ENCODE data around the gene NR1I2. TPM values are rescaled to one million over a fixed set of nuclear protein-coding genes. Genes with fewer than 3 reads are reported as not detected.
A peak's percentile ranks its signal among the peaks of the same experiment; 100 is the strongest.

NR1I2 gene
- total and polyA plus RNA-seq, 5 donors: 0.07 to 0.18 TPM; not detected in 3

DNA sequence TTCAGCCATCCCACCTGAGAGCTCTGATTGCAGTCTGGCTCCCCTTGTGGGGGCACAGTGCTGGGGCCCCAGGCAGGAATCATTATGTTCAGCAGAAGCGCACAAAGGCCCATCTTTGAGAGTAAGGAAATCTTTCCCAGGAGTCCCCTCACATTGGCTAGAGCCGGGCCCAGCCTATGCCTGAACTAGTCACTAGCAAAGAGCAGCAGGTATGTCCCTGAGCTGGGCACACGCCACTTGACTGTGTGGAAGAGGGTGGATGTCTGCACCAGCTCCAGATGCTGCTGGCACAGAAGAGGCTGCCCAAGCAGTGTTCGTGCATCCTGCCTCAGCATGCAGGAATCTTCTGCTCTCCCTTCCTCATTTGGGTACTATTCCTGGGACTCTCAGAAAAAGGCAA, 26.3 kb downstream of the NR1I2 start:
- Histone ChIP-seq H3K4me3 (ENCODE audit: low read length) (no peak overlapping the region), H3K9me3 (ENCODE audit: control insufficient read depth, low read length) (no peaks in the 10 kb centered on the region), H3K27ac (ENCODE audit: low read length) (no peak overlapping the region), H3K4me1 (ENCODE audit: control insufficient read depth, insufficient read depth, low read length) (no peaks in the 10 kb centered on the region), H3K27me3 (ENCODE audit: control insufficient read depth, insufficient read depth) (no peaks in the 10 kb centered on the region)
- intact Hi-C loops (cut with DNase I): no loop called here
- ATAC-seq: no peak
- WGBS: 96% methylated on average over 4 of the region's 4 CpGs
- DNase-seq: no peak

DNA sequence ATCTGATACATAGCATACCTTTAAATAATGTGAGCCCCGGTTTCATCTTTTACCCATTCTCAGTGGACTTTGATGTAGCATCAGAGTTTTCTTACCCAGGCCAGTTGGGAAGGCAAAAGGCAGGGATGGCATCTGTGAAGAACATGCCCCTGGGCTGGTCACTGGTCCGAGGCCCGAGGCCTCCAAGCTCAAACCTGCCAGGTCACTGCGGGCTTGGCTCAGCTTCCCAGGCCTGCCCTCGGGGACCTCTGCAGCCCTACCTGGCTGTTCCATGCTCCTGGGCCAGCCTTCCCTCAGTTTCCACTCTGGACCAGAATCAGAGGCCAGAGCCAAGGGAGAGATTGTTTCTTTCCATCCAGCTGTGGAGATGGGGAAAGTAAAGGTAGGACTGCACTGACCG, 26.9 kb downstream of the NR1I2 start:
- intact Hi-C loops (cut with DNase I): no loop called here
- ATAC-seq: no peak

GRCh38 chr3:119809249-119810017, 27.5 kb downstream of the NR1I2 start:
- DNase-seq: peak in 1 of 3 donors; percentile 66
- peak in 1 of 2 donors; percentile 35 for ATAC-seq
- 24% methylated on average over 31 of the region's 31 CpGs for WGBS
- no peaks in the 10 kb centered on the region for H3K4me1 ChIP-seq (ENCODE audit: control insufficient read depth, insufficient read depth, low read length)
- peak overlapping the region; percentile 23 for H3K4me3 ChIP-seq (ENCODE audit: low read length)
- intact Hi-C loops (cut with DNase I): no loop called here
- H3K27ac ChIP-seq (ENCODE audit: low read length): no peak overlapping the region
- H3K27me3 ChIP-seq (ENCODE audit: control insufficient read depth, insufficient read depth): no peaks in the 10 kb centered on the region
- no peaks in the 10 kb centered on the region for H3K9me3 ChIP-seq (ENCODE audit: control insufficient read depth, low read length)

More for the DNA sequence above, 26.9 kb downstream of the NR1I2 start:
- WGBS: 88% methylated on average over 6 of the region's 6 CpGs
- Histone ChIP-seq H3K27me3 (ENCODE audit: control insufficient read depth, insufficient read depth) (no peaks in the 10 kb centered on the region), H3K27ac (ENCODE audit: low read length) (no peak overlapping the region), H3K9me3 (ENCODE audit: control insufficient read depth, low read length) (no peaks in the 10 kb centered on the region), H3K4me1 (ENCODE audit: control insufficient read depth, insufficient read depth, low read length) (no peaks in the 10 kb centered on the region), H3K4me3 (ENCODE audit: low read length) (no peak overlapping the region)
- DNase-seq: no peak

DNA sequence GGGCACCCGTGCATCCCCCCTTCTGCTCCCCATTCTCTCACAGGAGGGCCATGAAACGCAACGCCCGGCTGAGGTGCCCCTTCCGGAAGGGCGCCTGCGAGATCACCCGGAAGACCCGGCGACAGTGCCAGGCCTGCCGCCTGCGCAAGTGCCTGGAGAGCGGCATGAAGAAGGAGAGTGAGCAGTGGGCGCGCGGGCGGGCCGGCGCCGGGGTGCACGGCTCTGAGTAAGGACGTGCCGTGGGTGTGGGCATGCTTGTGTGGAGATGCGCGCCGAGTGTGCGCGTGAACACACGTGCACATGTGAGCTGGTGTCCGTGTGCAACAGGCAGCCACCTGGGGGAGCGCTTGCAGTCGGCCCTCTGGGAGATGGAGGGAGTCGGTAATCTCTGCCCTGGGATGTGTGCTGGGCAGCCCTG, 28.1 kb downstream of the NR1I2 start:
- ATAC-seq (peak; percentile 69 to 75), DNase-seq (peak; percentile 27 to 70 (median 61))
- no peaks in the 10 kb centered on the region for H3K27me3 ChIP-seq (ENCODE audit: control insufficient read depth, insufficient read depth)
- WGBS: 1% methylated on average over 33 of the region's 33 CpGs
- peak overlapping the region; percentile 23 for H3K4me3 ChIP-seq (ENCODE audit: low read length)
- no peak overlapping the region for H3K27ac ChIP-seq (ENCODE audit: low read length)
- H3K4me1 ChIP-seq (ENCODE audit: control insufficient read depth, insufficient read depth, low read length): no peaks in the 10 kb centered on the region
- intact Hi-C loops (cut with DNase I): no loop called here
- H3K9me3 ChIP-seq (ENCODE audit: control insufficient read depth, low read length): no peaks in the 10 kb centered on the region

GRCh38 chr3:119812491-119813058, 30.7 kb downstream of the NR1I2 start:
- H3K4me3 ChIP-seq (ENCODE audit: low read length): no peak overlapping the region
- DNase-seq (no peak), ATAC-seq (no peak)
- no peaks in the 10 kb centered on the region for H3K27me3 ChIP-seq (ENCODE audit: control insufficient read depth, insufficient read depth)
- H3K4me1 ChIP-seq (ENCODE audit: control insufficient read depth, insufficient read depth, low read length): no peaks in the 10 kb centered on the region
- WGBS: 75% methylated on average over 8 of the region's 8 CpGs
- no peak overlapping the region for H3K27ac ChIP-seq (ENCODE audit: low read length)
- intact Hi-C loops (cut with DNase I): no loop called here
- H3K9me3 ChIP-seq (ENCODE audit: control insufficient read depth, low read length): no peaks in the 10 kb centered on the region

DNA sequence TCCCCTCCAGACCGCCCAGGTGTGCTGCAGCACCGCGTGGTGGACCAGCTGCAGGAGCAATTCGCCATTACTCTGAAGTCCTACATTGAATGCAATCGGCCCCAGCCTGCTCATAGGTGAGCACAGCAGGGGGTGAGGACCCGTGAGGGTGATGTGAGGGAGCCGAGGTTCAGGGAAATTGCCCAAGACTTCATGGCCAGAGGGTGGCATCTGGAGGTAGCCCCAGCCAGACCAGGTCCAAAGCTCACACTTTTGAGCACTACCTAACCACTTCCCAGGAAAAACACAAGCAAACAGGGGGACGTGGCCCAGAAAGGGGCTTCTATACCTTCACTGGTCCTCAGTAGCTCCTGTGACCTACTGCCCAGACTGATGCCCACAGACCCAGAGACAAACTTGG, 33.8 kb downstream of the NR1I2 start:
- no peak for ATAC-seq
- Histone ChIP-seq H3K27ac (ENCODE audit: low read length) (no peak overlapping the region), H3K4me1 (ENCODE audit: control insufficient read depth, insufficient read depth, low read length) (no peaks in the 10 kb centered on the region)

DNA sequence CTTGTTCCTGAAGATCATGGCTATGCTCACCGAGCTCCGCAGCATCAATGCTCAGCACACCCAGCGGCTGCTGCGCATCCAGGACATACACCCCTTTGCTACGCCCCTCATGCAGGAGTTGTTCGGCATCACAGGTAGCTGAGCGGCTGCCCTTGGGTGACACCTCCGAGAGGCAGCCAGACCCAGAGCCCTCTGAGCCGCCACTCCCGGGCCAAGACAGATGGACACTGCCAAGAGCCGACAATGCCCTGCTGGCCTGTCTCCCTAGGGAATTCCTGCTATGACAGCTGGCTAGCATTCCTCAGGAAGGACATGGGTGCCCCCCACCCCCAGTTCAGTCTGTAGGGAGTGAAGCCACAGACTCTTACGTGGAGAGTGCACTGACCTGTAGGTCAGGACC, 35.2 kb downstream of the NR1I2 start:
- Histone ChIP-seq H3K27me3 (ENCODE audit: control insufficient read depth, insufficient read depth) (no peaks in the 10 kb centered on the region), H3K4me3 (ENCODE audit: low read length) (no peak overlapping the region), H3K9me3 (ENCODE audit: control insufficient read depth, low read length) (no peaks in the 10 kb centered on the region), H3K27ac (ENCODE audit: low read length) (no peak overlapping the region), H3K4me1 (ENCODE audit: control insufficient read depth, insufficient read depth, low read length) (no peaks in the 10 kb centered on the region)
- 70% methylated on average over 12 of the region's 12 CpGs for WGBS
- DNase-seq (no peak), ATAC-seq (peak; percentile 16 to 27)
- intact Hi-C loops (cut with DNase I): no loop called here

More for the DNA sequence above, 33.8 kb downstream of the NR1I2 start:
- intact Hi-C loops (cut with DNase I): no loop called here
- DNase-seq: no peak
- WGBS: 83% methylated on average over 8 of the region's 8 CpGs
- Histone ChIP-seq H3K4me3 (ENCODE audit: low read length) (no peak overlapping the region), H3K27me3 (ENCODE audit: control insufficient read depth, insufficient read depth) (no peaks in the 10 kb centered on the region), H3K9me3 (ENCODE audit: control insufficient read depth, low read length) (no peaks in the 10 kb centered on the region)

- Histone ChIP-seq H3K9me3 (ENCODE audit: control insufficient read depth, low read length) (no peaks in the 10 kb centered on the region), H3K4me1 (ENCODE audit: control insufficient read depth, insufficient read depth, low read length) (no peaks in the 10 kb centered on the region), H3K4me3 (ENCODE audit: low read length) (no peak overlapping the region), H3K27ac (ENCODE audit: low read length) (no peak overlapping the region), H3K27me3 (ENCODE audit: control insufficient read depth, insufficient read depth) (no peaks in the 10 kb centered on the region)
- 76% methylated on average over 13 of the region's 13 CpGs for WGBS
- ATAC-seq: no peak
- intact Hi-C loops (cut with DNase I): no loop called here
- no peak for DNase-seq
Measured at GRCh38 chr3:119817583-119818363, 35.9 kb downstream of the NR1I2 start.

- Histone ChIP-seq H3K4me1 (ENCODE audit: control insufficient read depth, insufficient read depth, low read length) (no peaks in the 10 kb centered on the region), H3K9me3 (ENCODE audit: control insufficient read depth, low read length) (no peaks in the 10 kb centered on the region), H3K4me3 (ENCODE audit: low read length) (no peak overlapping the region), H3K27ac (ENCODE audit: low read length) (no peak overlapping the region), H3K27me3 (ENCODE audit: control insufficient read depth, insufficient read depth) (no peaks in the 10 kb centered on the region)
- ATAC-seq: no peak
- no peak for DNase-seq
- intact Hi-C loops (cut with DNase I): no loop called here
- 74% methylated on average over 2 of the region's 2 CpGs for WGBS
Measured at GRCh38 chr3:119818937-119819336, 37.0 kb downstream of the NR1I2 start.

DNA sequence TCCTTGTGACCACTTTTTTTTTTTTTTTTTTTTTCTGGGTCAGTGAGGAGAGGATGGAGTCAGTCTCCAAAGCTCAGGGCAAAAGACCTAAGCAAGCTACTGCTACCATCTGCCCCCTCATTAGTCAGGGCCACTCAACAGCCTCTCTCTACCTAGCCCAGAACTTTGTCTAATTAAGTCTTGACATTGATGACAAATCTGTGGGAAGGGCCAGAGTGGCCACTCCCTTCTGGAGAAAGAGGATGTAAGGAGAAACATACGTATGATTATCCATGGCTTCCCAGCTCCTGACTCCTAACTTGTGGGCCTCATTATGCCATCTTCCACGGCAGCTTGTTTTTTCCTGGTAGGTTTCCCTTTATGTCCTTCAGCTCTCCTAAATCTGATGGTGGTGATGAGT, 37.9 kb downstream of the NR1I2 start:
- Histone ChIP-seq H3K9me3 (ENCODE audit: control insufficient read depth, low read length) (no peaks in the 10 kb centered on the region), H3K27me3 (ENCODE audit: control insufficient read depth, insufficient read depth) (no peaks in the 10 kb centered on the region), H3K4me1 (ENCODE audit: control insufficient read depth, insufficient read depth, low read length) (no peaks in the 10 kb centered on the region), H3K4me3 (ENCODE audit: low read length) (no peak overlapping the region), H3K27ac (ENCODE audit: low read length) (no peak overlapping the region)
- no peak for ATAC-seq
- intact Hi-C loops (cut with DNase I): no loop called here
- WGBS: 54% methylated on average over 2 of the region's 2 CpGs
- no peak for DNase-seq

DNA sequence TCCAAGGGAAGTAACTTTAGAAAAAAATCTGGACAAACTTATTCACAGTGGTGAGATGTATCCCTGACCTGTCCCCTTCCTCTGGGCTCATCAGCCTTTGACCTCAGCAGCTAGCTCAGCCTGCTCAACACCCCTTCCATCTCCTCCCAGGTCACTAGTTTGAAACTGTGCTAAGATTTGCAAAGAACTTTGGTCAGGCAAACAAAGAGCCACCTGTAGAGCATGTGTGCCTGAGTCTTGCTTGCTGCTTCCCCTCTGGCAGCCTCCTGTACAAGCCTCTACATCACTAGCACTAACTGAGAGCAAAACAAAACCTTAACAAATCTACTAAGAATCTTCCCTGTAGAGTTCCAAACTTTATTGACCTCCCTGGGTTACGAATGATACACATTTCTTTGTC, 43.9 kb downstream of the NR1I2 start:
- intact Hi-C loops (cut with DNase I): no loop called here
- Histone ChIP-seq H3K9me3 (ENCODE audit: control insufficient read depth, low read length) (no peaks in the 10 kb centered on the region), H3K4me3 (ENCODE audit: low read length) (no peak overlapping the region), H3K27me3 (ENCODE audit: control insufficient read depth, insufficient read depth) (no peaks in the 10 kb centered on the region), H3K27ac (ENCODE audit: low read length) (no peak overlapping the region), H3K4me1 (ENCODE audit: control insufficient read depth, insufficient read depth, low read length) (peaks cover 3% of the 10 kb centered on the region)
- no peak for DNase-seq
- ATAC-seq: no peak
- WGBS: 87% methylated on average over 1 of the region's 1 CpG

All from right cardiac atrium (tissue), 5 donors.